Dedifferentiated amniotic fluid mesenchymal stem cell (primary cell): Measurements from ENCODE around the gene LMNTD2.

Experiments used
- DNase-seq: peaks from one replicate; pipeline ENCODE4 v3.0.0-alpha.2; 2016; ENCODE audit errors: extremely low spot score

The LMNTD2 gene

DNA sequence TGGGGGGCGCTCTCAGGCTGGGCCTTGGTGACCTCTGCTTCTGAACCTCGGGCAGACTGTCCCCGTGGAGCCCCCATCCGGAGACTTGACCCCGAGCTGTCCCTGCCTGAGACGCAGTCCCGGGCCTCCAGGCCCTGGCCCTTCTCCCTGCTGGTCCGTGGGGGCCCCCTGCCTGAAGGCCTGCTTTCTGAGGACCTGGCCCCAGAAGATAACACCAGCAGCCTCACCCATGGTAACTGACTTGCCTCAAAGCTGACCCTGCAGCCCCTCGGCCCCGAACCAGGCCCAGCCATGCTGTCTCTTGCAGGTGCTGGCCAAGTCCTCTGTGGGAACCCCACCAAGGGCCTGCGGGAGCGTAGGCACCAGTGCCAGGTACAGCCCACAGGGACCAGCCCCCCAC, 8.9 kb downstream of the LMNTD2 start:
- no peak for DNase-seq

GRCh38 chr11:551131-551530, 9.4 kb downstream of the LMNTD2 start:
- DNase-seq, result no peak

- no peak for DNase-seq
Observed at GRCh38 chr11:550746-551085, 9.8 kb downstream of the LMNTD2 start.

DNA sequence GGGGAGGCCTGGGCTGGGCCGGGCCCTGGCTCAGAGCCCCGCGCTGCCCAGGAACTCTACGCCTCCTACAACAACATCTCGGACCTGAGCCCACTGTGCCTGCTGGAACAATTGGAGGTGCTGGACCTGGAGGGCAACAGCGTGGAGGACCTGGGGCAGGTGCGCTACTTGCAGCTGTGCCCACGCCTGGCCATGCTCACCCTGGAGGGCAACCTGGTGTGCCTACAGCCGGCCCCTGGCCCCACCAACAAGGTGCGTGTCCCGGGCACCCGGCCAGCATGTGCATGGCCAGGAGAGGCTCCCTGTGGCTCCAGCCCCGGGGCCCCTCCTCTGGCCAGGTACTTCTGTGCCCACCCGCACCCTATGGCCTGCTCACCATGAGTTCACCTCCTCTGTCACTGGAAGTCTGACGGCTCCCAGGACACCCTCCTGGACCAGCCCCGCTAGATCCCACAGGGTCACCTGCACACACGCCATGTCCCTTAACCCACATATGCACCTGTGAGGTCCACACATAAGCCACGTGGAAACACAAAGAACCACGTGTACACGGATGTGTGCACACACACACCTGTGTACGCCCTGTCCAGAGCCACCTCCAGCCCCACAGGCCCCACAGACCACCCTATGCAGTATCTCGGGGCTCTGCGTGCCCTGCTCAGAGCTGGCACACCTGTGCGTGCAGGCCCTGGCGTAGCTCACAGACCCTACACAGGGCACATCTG, 10.4 kb downstream of the LMNTD2 start:
- DNase-seq, result no peak

DNA sequence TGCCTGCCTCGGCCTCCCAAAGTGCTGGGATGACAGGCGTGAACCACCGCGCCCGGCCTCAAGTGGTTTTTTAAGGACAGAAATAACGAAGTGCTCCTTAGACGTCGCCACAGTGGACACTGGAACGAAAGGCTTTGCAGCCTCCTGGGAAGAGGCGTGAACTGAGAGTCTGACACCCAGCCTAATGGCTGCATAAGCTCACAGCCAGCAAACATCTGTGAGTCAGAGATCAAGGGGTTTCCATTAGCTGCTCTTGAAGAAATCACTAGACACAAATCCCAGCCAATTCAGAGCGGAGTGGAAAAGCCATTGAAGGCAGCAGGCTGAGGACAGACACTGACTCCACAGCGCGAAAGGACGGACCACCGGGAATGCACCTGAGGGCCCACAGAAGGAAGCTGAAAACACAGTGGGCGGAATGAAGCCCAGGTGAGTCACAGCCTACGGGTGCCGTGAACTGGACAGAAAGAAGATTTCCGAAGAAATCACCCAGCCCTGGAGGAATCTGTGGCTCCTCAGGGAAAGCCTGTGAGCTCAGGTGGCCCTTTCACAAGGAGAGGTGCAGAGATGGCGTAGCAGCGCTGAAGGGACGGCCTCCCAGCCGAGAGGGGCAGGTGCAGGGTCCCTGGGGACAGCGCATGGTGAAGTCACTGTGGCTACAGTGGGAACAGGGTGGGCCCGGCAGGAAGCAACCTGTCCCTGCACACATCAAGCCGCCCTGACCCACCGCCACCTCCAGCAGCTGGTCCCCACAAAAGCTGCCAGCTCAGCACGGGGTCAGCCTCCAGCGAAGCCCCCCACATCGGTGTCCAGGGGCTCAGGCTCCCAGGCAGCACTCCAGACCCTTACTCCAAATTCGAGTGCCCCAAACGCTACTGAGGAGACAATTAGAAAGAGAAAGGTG, 11.6 kb downstream of the LMNTD2 start:
- no peak for DNase-seq

DNA sequence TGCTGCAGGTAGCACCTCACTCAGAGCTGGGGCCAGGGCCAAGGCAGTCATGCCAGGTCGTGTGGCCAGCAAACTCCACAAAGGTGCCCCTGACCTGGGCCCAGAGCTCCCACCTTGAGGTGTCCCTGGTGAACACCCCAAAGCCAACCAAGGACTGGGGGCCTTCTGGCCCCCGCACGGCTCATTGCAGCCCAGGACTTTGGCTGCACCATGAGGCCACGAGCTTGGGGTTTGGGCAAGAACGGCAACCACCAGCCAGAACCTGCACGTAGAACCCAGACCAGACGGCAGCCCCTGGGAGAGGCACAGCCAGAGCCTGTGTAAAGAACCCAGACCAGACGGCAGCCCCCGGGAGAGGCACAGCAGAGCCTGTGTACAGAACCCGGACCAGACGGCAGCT, 15.4 kb downstream of the LMNTD2 start:
- DNase-seq, result no peak

GRCh38 chr11:544817-545166, 15.7 kb downstream of the LMNTD2 start:
- no peak for DNase-seq

GRCh38 chr11:541433-541885, 19.1 kb downstream of the LMNTD2 start:
- DNase-seq, result no peak

- no peak for DNase-seq
Observed at GRCh38 chr11:540583-541432, 19.7 kb downstream of the LMNTD2 start.

DNA sequence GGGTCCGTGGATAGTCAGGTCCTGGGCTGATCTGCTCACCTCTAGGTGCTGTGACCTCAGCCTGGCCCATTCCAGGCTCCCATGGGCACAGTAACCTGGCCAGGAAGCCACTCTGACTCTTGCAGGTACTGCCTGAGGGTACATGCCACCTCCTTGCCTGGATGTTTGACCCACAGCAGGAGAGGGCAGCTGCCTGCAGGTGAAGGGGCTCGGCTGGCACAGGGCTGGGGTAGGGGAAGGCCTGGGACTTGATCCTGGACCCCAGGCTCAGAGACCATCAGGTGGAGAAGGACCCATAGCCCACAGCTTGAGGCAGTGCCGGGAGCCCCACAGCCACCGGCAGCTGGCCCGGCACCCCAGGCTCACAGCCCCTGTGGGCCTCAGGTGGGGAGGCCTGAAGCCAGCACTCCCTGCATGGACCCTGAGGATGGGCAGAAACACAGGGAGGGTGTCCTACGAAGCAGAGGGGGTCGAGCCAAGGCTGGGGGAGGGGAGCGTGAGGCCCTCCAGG, 20.5 kb downstream of the LMNTD2 start:
- no peak for DNase-seq

DNA sequence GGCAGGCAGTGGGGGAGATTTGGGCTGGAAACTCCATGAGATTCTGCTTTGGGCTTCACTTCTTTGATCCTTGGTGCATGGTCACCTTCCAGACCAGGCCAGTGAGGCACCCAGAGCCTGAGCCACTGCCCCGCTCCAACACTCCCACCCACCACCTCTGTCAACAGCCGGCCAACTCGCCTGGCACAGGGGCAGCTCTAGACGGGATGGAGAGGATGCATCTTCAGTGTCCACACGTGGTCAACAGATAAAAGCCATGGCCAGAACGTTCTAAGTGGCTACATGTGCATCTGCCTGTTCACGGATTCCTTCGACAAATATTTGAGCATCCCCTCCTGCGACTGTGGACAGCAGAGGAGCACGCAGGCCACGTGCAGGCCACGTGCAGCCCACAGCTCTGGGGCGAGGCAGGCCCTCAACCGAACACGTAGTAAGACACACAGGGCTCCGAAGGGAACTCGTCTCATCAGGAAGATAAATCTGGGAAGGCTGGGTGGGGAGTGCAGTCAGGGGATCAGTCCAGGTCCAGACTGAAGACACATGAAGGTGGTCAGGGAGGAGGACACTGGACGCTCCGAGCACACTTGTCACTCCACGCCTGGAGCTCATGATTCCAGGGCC, 22.0 kb downstream of the LMNTD2 start:
- no peak for DNase-seq

- DNase-seq, result no peak
Observed at GRCh38 chr11:537622-538430, 22.7 kb downstream of the LMNTD2 start.

- peak; percentile 43 for DNase-seq
Observed at GRCh38 chr11:536841-537621, 23.5 kb downstream of the LMNTD2 start, which contains the start of gene LRRC56. Gene LRRC56 (plus strand): TSS chr11:537527. CDS start chr11:540685, 3,158 bp downstream.

DNA sequence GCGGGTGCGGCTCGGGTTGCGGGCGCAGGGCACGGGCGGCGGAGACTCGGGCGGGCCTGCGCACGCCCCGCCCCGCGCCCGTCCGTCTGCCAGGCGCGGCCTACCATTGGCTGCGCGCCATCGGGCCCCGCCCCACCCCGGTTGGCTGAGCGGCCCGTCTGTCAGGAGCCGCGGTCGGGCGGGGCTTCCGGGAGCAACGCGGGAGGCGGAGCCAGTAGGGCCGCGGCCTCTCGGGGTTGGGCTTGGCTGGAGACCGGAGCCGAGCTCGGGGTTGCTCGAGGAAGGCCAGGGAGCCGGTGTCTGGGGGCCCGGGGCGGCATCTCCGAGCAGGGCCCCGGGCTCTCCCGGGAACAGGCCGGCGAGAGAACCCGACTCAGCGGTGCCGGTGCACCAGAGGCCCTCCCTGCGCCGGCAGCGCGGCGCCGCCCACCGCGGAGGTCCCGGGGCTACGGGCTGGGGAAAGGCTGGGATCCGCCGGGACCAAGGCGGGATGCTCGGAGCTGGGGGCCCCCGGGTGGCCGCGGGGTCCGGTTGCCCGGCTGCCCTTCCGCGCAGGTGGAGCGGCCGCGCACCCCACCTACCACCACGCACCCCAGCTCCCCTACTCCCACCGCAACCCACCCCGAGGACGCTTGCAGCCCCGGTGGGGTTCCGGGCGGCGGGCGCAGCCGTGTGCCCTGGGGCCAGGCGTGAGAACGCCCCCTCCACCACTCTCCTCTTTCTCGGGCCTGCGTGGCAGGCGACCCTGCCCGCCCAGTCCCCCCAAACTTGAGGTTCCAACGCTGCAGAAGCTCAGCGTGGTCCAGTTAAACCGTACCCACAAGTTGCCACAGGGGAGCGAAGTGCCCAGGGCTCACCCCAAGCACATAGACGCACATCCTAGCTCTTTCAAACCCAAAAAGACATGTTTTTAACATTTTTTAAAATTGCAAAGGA, 24.8 kb downstream of the LMNTD2 start, which contains the start of gene HRAS:
HRAS (minus strand) TSS at position 58 of the 936 bp plus-strand sequence.
- DNase-seq, result peak; percentile 88

GRCh38 chr11:535210-535518, 25.4 kb downstream of the LMNTD2 start:
- no peak for DNase-seq

DNA sequence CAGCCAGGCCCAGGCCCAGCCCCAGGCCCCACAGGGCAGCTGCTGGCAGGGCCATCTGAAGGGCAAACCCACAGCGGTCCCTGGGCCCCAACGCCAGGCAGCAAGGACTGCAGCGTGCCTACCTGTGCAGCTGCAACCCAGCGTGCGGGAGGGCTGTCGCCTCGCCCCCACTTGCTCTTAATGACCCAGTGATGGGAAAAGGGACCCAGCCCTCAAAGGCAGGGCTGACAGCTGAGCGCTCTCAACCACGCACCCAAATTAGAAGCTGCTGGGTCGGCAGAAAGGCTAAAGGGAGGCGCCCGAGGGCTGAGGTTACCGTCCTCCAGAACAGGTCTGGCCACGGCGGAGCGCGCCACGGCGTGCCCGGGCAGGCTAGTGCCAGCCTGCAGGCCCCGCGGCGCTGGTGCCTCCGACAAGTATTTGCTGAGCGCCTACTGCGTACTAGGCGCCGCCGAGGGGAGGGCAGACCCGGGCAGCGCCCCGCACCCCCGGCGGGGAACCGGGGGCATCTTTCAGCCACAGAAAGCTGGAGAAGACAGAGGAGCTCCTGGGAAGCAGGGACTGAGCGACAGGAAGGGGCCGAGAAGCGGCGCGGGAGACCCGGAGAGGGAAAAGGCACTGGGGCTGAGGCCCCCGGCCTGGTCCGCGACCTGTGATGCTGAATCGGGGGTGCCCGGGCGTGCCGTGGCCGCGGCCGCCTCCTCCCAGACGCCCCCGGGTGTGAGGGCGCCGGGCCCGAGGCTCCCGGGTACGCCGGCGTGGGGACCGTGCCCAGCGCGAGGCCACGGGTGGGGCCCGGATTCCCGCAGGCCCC, 25.9 kb downstream of the LMNTD2 start:
- no peak for DNase-seq

DNA sequence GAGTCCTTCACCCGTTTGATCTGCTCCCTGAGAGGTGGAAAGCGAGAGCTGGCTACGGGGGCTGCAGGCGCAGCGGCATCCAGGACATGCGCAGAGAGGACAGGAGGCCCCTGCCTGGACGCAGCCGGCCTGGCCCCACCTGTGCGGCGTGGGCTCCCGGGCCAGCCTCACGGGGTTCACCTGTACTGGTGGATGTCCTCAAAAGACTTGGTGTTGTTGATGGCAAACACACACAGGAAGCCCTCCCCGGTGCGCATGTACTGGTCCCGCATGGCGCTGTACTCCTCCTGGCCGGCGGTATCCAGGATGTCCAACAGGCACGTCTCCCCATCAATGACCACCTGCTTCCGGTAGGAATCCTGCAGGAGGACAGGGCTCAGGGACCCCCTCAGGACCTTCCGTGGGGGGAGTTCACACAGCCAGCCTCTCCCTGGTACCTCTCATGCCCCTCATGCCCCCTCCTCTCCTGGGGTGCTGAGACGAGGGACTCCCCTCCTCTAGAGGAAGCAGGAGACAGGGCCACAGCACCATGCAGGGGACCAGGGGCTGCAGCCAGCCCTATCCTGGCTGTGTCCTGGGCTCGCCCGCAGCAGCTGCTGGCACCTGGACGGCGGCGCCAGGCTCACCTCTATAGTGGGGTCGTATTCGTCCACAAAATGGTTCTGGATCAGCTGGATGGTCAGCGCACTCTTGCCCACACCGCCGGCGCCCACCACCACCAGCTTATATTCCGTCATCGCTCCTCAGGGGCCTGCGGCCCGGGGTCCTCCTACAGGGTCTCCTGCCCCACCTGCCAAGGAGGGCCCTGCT, 26.7 kb downstream of the LMNTD2 start:
- DNase-seq, result no peak
